Measurements from ENCODE around the gene RRN3.
"Not testable (repeated sequence)": the region's sequence is repeated elsewhere in the genome, so short reads cannot be mapped to it uniquely, and the experiment has no call there.

Gene RRN3

GRCh38 chr16:15049581-15050180 lies 44.4 kb downstream of the RRN3 start:
- DNase-seq, result no peak

- no peak for DNase-seq
Measured at GRCh38 chr16:15046692-15047376, 47.2 kb downstream of the RRN3 start.

GRCh38 chr16:15045270-15045669 lies 48.8 kb downstream of the RRN3 start:
- not testable (repeated sequence) for DNase-seq

GRCh38 chr16:15044286-15044685 lies 49.8 kb downstream of the RRN3 start:
- no peak for DNase-seq

GRCh38 chr16:15043344-15043743 lies 50.7 kb downstream of the RRN3 start:
- DNase-seq, result no peak

GRCh38 chr16:15041271-15042004 lies 52.6 kb downstream of the RRN3 start:
- no peak for DNase-seq

- no peak for DNase-seq
Measured at GRCh38 chr16:15038689-15039088, 55.4 kb downstream of the RRN3 start.

- DNase-seq, result no peak
Measured at GRCh38 chr16:15037745-15038144, 56.3 kb downstream of the RRN3 start.

- DNase-seq, result no peak
Measured at GRCh38 chr16:15037003-15037402, 57.1 kb downstream of the RRN3 start.

- DNase-seq, result no peak
Measured at GRCh38 chr16:15035163-15035729, 58.8 kb downstream of the RRN3 start.

GRCh38 chr16:15034266-15035162 lies 59.6 kb downstream of the RRN3 start:
- no peak for DNase-seq

- no peak for DNase-seq
Measured at GRCh38 chr16:15033309-15033707, 60.8 kb downstream of the RRN3 start.

GRCh38 chr16:15032547-15033308 lies 61.3 kb downstream of the RRN3 start:
- DNase-seq, result no peak

- no peak for DNase-seq
Measured at GRCh38 chr16:15031586-15031985, 62.5 kb downstream of the RRN3 start.

- DNase-seq, result no peak
Measured at GRCh38 chr16:15031179-15031578, 62.9 kb downstream of the RRN3 start.

- DNase-seq, result not testable (repeated sequence)
Measured at GRCh38 chr16:15029749-15030148, 64.3 kb downstream of the RRN3 start.

GRCh38 chr16:15028801-15029698 lies 65.0 kb downstream of the RRN3 start:
- not testable (repeated sequence) for DNase-seq

- DNase-seq, result not testable (repeated sequence)
Measured at GRCh38 chr16:15028345-15028715, 65.7 kb downstream of the RRN3 start.

- DNase-seq, result not testable (repeated sequence)
Measured at GRCh38 chr16:15027503-15028344, 66.3 kb downstream of the RRN3 start.

GRCh38 chr16:15027051-15027450 lies 67.0 kb downstream of the RRN3 start:
- not testable (repeated sequence) for DNase-seq
